Measurements from ENCODE around the gene MCF2L.

GRCh38 chr13:112990783-112991182 is 21.8 kb downstream of the MCF2L start:
- TF ChIP-seq CTCF (IDR thresholded peaks at IDR 0.05 in 2 of 3, conservative IDR thresholded peaks at IDR 0.05 in 1 of 3; ENCODE audit: insufficient read depth in 2 of 3, low read depth in 1 of 3, low read length in 3 of 3) (no peak), SRSF9 (IDR thresholded peaks at IDR 0.05; ENCODE audit: borderline replicate concordance, low read depth, low read length) (no peak)

All from K562 (cell line).